GM21576 (cell line): ENCODE data around the gene MTX3.

ENCODE experiments used
- ATAC-seq: cut with Tn5 transposase; IDR thresholded peaks from one replicate; pipeline ENCODE4 v1.9.1; 2021; ENCODE audit warnings: mild to moderate bottlenecking, moderate library complexity; ENCODE audit not compliant: unreplicated experiment

Gene MTX3

DNA sequence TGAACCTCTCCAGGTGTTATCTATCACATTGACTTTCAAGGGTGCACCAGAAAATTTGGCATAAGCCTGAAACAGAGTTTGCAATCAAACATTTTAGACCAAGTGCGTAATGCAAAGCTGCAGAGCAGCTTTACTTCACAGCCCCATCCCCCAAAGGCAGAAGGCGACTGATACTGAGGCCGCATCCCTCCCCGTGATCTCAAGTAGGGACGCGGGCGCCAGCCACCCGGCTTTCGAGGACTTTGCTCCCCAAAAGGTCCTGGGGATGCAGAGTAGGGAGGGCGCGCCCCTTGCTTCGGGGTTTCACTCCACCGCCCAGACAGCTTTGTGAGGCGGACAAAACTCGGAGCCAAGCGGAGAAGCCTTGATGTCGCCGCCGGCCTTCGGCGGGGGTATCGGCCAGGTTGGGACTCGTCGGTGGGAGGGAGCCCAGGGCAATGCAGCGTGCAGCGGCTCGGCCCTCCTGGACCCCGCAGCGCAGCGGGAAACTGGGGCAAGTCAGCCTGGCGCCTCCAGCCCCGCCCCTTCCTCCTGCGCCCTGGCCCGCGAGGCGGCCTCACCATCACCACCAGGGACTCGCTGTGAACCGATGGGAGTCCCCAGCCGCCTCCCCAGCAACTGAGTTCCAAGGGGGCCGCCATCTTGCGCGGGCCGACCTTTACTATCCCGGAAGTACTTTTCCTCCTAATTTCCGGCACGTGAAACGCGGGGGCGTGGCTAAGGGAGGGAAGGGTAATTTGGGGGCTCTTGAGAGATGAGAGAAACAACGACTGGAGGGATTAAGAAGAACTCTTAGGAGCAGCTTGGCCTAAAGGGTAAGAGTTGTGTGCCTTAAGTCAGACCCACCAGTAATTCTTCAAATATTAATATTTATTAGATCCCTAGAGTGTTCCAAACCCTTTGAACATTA lies at the start of gene MTX3:
Gene MTX3, minus strand, starts transcription at position 665 of the 910 bp plus-strand sequence. Its CDS starts 24 bp downstream, at position 641.
- ATAC-seq = peak; percentile 84

- no peak for ATAC-seq
Observed at GRCh38 chr5:80039650-80040049, 48.6 kb upstream of the MTX3 start.

DNA sequence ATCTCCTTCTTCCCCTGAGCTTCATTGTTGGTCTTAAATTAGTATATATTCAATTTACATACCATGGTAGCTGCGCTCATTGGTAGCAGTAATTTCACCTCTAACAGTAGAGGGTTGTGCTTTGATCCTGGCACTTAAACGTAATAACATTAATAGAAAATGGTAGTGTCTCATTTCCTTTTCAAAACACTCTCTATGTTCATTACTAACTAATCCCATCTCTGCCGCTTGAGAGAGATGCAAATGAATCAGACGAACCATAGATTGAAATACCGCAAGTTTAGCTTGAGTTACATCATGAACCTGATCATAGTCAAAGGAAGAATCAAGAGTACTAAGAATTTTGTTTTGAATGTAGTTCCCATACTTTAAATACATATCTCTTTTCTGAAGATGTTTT lies 46.3 kb upstream of the MTX3 start:
- ATAC-seq = peak; percentile 65

GRCh38 chr5:80036615-80037014 lies 45.6 kb upstream of the MTX3 start:
- no peak for ATAC-seq

- no peak for ATAC-seq
Observed at GRCh38 chr5:80035839-80036238, 44.8 kb upstream of the MTX3 start.

DNA sequence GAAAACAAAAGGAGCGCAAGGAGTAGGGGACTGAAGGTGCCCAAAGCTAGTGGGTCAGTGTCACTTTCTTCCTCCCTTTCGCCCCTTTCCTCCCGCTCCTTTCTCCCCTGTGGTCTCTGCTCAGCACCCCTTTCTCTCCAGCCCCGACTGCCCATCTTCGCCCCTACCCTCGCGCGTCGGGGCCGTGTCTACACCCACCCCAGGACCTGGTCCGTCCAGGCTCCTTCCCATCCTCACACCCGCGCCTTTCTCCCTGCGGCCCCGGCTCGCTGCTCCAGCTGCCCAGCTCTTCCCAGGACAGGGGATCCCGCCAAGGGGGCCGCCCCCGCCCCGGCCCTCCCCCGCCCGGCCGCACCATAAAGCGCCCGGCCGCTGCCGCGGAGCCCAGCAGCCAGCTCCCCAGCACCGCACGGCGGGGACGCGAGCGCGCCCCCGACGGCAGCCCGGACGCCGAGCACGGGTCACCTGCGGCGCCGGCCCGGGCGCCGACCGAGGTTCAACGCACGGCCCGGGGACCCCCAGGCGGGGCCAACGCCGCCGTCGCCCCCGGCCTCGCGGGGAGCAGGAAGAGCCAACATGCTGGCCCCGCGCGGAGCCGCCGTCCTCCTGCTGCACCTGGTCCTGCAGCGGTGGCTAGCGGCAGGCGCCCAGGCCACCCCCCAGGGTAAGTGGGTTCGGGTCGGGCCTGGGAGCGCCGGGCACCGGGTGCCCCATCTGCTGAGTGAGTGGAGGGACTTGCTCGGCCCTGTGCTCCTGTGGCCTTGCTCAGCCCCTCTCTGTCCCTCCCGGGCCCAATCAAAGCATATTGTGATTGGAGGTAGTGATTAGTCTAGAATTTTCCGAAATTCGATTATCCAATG lies 44.1 kb upstream of the MTX3 start, which contains the start of gene THBS4:
Gene THBS4, plus strand, starts transcription at position 387 of the 860 bp plus-strand sequence. Its CDS starts 190 bp downstream, at position 577.
- ATAC-seq = no peak

DNA sequence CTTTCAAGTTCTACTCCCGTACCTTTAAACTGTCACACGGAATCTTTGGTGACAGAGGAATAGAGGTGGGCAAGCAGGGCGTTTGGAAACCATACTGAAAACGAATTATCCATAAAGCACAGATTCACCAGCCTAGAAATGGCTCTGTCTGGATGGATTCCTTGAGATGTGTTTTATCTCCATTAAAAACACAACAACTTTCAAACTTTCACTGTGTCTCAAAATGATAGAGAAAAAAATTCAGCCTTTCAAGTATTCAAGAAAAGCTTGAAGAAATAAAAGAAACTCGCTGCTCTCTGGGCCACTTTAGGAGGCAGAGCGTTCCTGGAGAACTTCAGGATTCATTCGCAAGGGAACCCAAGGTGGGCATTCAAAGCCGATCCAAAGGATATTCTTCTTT lies 43.5 kb upstream of the MTX3 start:
- no peak for ATAC-seq

DNA sequence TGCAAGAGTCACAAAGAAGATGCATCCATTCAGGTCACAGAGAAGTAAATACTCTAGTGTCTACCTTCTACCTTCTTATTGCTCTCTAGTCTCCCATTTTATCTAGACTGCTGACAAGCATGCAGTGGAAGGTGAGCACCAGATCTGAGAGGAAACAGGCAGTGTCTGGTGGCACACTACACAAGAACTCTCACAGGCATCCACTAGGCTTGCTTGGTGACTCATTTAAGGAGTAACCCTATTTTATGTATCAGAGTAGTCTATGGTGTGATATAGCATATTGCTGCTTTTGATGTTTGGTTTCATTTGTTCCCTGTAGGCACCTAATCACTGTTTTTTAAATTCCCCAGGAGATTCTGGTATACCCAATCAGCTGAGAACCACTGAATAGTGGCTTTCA lies 42.5 kb upstream of the MTX3 start:
- ATAC-seq = no peak

GRCh38 chr5:80031109-80031508 lies 40.0 kb upstream of the MTX3 start:
- no peak for ATAC-seq

DNA sequence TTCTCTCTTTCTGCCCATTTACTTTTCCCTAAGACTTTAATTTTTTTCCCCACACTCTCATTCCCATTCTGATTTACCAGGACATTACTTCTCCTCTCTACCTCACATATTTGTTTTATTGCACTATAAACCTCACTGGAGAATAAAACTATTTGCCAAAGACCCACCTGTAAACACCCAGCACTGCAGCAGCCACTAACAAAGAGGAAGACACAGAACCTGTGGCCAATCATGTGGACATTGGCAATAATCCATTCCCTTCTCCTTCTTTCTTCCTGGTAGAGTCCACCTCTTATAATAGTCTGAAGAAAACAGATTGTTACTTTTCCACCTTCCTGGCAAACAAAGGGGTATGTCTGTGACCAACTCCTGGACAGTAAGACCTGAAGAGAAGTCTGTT lies 35.8 kb upstream of the MTX3 start:
- no peak for ATAC-seq

DNA sequence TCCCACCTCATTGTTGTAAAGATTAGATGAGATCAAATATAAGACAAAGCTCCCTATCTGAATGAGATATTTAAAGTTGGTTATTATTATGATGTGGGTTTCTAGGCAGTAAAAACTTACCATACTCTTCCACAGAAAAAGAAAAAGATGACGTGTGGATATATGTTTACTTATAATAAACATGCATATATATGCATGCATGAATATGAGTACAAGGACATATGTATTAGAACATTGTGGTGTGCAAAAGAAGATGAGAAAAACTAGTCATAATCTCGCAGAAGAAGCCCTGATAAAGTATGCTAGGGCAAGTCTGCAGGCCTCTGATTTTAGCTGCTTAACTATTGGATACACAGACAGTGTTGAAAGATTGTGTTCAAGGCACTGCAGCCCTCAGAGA lies 34.0 kb upstream of the MTX3 start:
- no peak for ATAC-seq

- ATAC-seq = no peak
Observed at GRCh38 chr5:80010754-80011392, 19.8 kb upstream of the MTX3 start.

DNA sequence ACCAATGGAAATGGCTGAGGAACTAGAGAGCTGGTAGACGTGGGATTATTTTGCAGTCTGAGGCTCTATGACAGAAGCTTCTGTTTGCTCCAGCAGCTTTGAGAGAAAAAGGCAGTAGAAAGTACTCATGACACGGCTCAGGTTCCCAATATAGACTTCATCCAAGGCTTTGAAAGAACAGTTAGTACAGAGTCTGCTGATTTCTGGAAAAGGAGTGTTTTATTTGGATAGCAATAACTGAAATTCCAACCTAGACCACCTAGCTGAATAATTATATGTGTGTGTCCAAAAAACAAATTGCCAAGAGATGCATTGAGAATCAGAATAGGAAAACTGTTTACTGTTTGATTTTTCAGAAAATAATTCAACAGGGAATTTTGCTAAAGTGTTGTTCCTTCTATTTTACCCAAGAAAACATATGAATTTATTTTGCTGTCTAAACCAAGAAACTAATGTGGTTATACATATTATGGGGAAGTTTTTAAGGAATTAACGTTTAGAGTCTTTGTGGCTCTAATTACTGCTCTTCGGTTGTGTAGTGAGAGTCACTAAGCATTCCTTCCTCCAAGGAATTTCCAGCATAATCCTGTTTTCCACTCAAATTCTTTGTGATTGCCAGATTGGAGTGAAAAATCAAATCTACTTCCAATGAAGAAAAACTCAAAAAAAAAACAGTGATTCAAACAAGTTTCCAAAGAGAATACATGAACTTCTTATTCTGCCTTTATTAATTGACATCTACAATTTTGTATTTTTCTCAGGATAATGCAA lies 18.1 kb upstream of the MTX3 start:
- ATAC-seq = no peak

GRCh38 chr5:80002677-80003076 lies 11.6 kb upstream of the MTX3 start:
- no peak for ATAC-seq

DNA sequence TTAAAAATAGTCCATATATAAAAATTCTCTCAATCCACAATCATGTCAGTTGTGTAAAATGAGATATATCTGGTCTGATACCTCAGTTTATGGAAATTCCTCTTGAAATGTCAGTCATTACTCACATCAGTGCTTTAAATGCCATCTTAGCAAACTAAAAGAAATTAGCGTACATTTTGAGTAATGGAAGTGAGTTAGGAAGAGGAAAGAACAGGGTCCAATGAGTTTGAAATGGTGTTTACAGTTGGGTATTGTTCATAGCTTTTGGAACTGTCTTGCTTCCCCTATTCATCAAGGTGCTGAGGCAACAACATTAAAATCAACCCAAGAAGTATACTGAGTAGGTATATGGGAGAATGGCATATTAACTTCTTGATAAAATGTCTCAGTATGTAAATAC lies 8.7 kb upstream of the MTX3 start:
- no peak for ATAC-seq

DNA sequence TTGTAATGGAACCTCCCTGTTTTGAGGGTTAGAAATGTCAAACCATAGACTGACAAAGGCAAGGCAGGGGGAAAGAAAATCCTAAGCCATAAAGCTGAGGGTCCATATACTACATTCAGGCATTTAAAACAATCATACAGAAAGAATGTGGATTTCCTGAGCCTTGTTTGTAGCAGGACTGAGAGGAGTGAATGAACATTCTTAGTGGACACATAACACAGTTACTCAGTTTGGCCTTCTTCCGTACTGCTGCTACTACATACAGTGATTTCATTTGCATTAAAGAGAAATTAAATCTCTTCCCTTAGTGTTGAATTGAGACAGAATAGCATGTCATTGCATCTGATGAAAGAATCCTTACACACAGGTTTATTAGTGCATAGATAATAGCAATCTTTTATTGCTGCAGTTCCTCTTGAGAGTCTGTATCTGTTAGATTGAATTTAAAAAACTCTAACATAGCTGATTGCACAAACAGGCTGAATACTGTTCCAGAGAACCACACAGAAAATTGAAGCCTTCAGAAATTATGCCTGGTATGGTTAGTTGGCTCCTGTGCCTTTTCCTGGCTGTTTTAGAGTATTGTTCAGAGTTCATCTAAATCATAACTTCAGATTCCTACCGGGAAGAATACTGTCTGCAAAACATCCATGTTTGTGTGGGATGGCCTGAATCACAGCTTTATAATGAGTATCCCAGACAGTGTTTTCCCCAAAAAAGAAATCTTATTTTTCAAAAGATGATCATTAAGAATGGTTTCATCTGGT lies 2.0 kb upstream of the MTX3 start:
- ATAC-seq = no peak

DNA sequence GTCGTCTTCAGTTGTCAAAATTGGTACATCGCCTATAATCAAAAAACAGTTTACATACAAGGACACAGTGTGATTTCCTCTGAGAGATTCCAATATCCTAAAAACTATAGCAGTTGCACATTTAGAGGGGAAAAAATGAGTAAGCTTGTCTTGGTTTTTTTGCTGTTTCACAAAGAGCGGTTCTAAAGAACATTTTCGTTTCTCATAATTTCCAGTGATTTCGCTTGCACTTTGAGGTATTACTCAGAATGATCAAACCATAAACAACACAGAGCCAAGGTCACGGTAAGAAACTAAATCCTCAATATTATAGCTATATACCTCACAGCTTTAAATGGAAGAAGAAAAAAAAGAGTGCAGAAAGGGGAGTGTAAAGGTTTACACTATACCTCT lies 861 bp downstream of the MTX3 start:
- peak; percentile 43 for ATAC-seq

- no peak for ATAC-seq
Observed at GRCh38 chr5:79986260-79986659, 4.8 kb downstream of the MTX3 start.

GRCh38 chr5:79985288-79985687 lies 5.8 kb downstream of the MTX3 start:
- no peak for ATAC-seq

- ATAC-seq = no peak
Observed at GRCh38 chr5:79984363-79984762, 6.7 kb downstream of the MTX3 start.
